Astrocyte (in vitro differentiated cells and primary cell): ENCODE results near the gene XRCC6.

Experiments used
- CTCF ChIP-seq: IDR thresholded peaks from 2 replicates; pipeline ENCODE4 v1.5.1; 2011; ENCODE audit warnings: low read depth, mild to moderate bottlenecking, inconsistent platforms, low read length, moderate library complexity; ENCODE audit not compliant: insufficient read depth
- EZH2 ChIP-seq: IDR thresholded peaks from 2 replicates; pipeline ENCODE4 v1.6.1; 2012; ENCODE audit warnings: mild to moderate bottlenecking, low read length, inconsistent platforms; ENCODE audit not compliant: insufficient read depth

- TF ChIP-seq EZH2: no peak
- no peak for TF ChIP-seq CTCF
Measured at GRCh38 chr22:41598891-41599635, 22.0 kb upstream of the XRCC6 start.
